PC-3 (cell line): Measurements from ENCODE around the gene SRGAP2C. TPM values are rescaled to one million over a fixed set of nuclear protein-coding genes. Genes with fewer than 3 reads are reported as not detected.
"Not testable (repeated sequence)": the region's sequence is repeated elsewhere in the genome, so short reads cannot be mapped to it uniquely, and the experiment has no call there.

ENCODE experiments used
- ATAC-seq: fragments of 200-7000 bp; cut with Tn5 transposase; 2 replicates; pipeline ENCODE4 v1.9.1; 2020; ENCODE audit warnings: mild to moderate bottlenecking, moderate library complexity
- Bru-seq: library from RNA; stranded (reverse); fragments of 400-500 nt; gene quantifications from one replicate; lab custom pipeline; 2021; lab: Mats Ljungman, UMichigan
- BruChase-seq, 2 experiments: library from RNA; stranded (reverse); fragments of 400-500 nt; gene quantifications; one replicate each; lab custom pipeline; 2021; lab: Mats Ljungman, UMichigan
- BruUV-seq: library from RNA; stranded (reverse); fragments of 400-500 nt; replicated peaks from 2 replicates; lab custom pipeline; 2021; lab: Mats Ljungman, UMichigan
- CTCF ChIA-PET: fragments of 300-600 bp; sonication (Branson Sonifier 250); formaldehyde crosslinking; loops from one replicate; lab custom pipeline; 2022; ENCODE audit warnings: antibody characterized with exemption; lab: Charles Lee
- POLR2A ChIA-PET: fragments of 300-600 bp; sonication (Branson Sonifier 250); formaldehyde crosslinking; loops from one replicate; lab custom pipeline; 2022; ENCODE audit warnings: antibody characterized with exemption; ENCODE audit not compliant: unreplicated experiment; lab: Charles Lee
- DNase-seq: peaks from one replicate; pipeline ENCODE4 v3.0.0-alpha.2; 2015
- H2AFZ ChIP-seq: fragments of 300-600 bp; sonication (generic); 2 replicates; pipeline ENCODE4 v1.6.0; 2016; ENCODE audit warnings: antibody characterized with exemption, low read length
- H3F3A ChIP-seq: fragments of 300-600 bp; sonication (generic); one replicate; pipeline ENCODE4 v1.6.0; 2017; ENCODE audit warnings: antibody characterized with exemption, low read length, control low read depth, mild to moderate bottlenecking; ENCODE audit not compliant: unreplicated experiment
- H3K27ac ChIP-seq: fragments of 300-600 bp; sonication (generic); 2 replicates; pipeline ENCODE4 v1.5.1; 2016; ENCODE audit warnings: mild to moderate bottlenecking, low read length
- H3K27me3 ChIP-seq: fragments of 300-600 bp; sonication (generic); 2 replicates; pipeline ENCODE4 v1.6.1; 2016; ENCODE audit warnings: low read length, mixed read lengths
- H3K36me3 ChIP-seq: fragments of 300-600 bp; sonication (generic); 2 replicates; pipeline ENCODE4 v1.6.1; 2016; ENCODE audit warnings: low read depth, mixed run types, low read length, mixed read lengths
- H3K4me1 ChIP-seq: fragments of 300-600 bp; sonication (generic); 2 replicates; pipeline ENCODE4 v1.5.1; 2016; ENCODE audit warnings: low read length; ENCODE audit not compliant: insufficient read depth
- H3K4me2 ChIP-seq: fragments of 300-600 bp; sonication (generic); 2 replicates; pipeline ENCODE4 v1.6.0; 2016; ENCODE audit warnings: low read length
- H3K4me3 ChIP-seq: fragments of 300-600 bp; sonication (generic); 2 replicates; pipeline ENCODE4 v1.5.1; 2016; ENCODE audit warnings: mild to moderate bottlenecking, low read length, mixed read lengths
- H3K79me2 ChIP-seq: fragments of 300-600 bp; sonication (generic); 2 replicates; pipeline ENCODE4 v1.6.1; 2017; ENCODE audit warnings: low read length, mixed read lengths
- H3K9ac ChIP-seq: fragments of 300-600 bp; sonication (generic); 2 replicates; pipeline ENCODE4 v1.6.0; 2016; ENCODE audit warnings: mild to moderate bottlenecking, low read length
- H3K9me2 ChIP-seq: fragments of 300-600 bp; sonication (generic); replicated peaks from 2 replicates; pipeline ENCODE4 v1.6.1; 2016; ENCODE audit warnings: mixed run types, low read length, mixed read lengths
- H3K9me3 ChIP-seq: fragments of 300-600 bp; sonication (generic); 2 replicates; pipeline ENCODE4 v1.6.1; 2016; ENCODE audit warnings: low read length, mixed read lengths
- H4K20me1 ChIP-seq: fragments of 300-600 bp; sonication (generic); 2 replicates; pipeline ENCODE4 v1.6.1; 2016; ENCODE audit warnings: low read length, mixed read lengths
- intact Hi-C: fragments of 100-400 bp; cut with micrococcal nuclease; formaldehyde crosslinking; loops from 2 replicates; pipeline ENCODE4 v1.9.0; 2023
- long read RNA-seq: library from polyadenylated mRNA; unstranded; transcript quantifications from one replicate; pipeline ENCODE4 v2.0.0, GENCODE V29; 2021; ENCODE audit not compliant: unreplicated experiment
- total RNA-seq: library from RNA; depleted of rRNA; stranded (reverse); fragments of >200 nt; gene quantifications from 2 replicates; pipeline ENCODE4 v1.2.3, GENCODE V29; 2014; rRNA removed

The SRGAP2C gene
- total RNA-seq (6.6 and 7.6 TPM in 2 replicates), Bru-seq, nascent RNA (percentile 62 among the genes with signal in this experiment), BruChase-seq, experiment 1, labeled RNA remaining after a 6-hour chase (percentile 51 among the genes with signal in this experiment), BruChase-seq, experiment 2, labeled RNA remaining after a 2-hour chase (percentile 52 among the genes with signal in this experiment)
- long read RNA-seq, full-length matches to known transcripts = 36 of 72 reads
- long read RNA-seq, partial matches to known transcripts = 12 of 72 reads
- long read RNA-seq, other reads (novel, unspliced or antisense) = 24 of 72 reads

- H3K4me3 ChIP-seq = peak within 1 kb of the TSS; percentile 66
- H3F3A ChIP-seq, H3K36me3 ChIP-seq, H4K20me1 ChIP-seq, BruUV-seq, H3K79me2 ChIP-seq, intact Hi-C loops, H3K4me1 ChIP-seq, H3K9me3 ChIP-seq, H3K9me2 ChIP-seq, CTCF ChIA-PET, H3K27me3 ChIP-seq, POLR2A ChIA-PET: not testable (repeated sequence)
- peak within 1 kb of the TSS; percentile 33; the same call in 1 of the 2 replicates for H3K9ac ChIP-seq
- ATAC-seq (peak; percentile 75), DNase-seq (peak; percentile 97)
- H3K4me2 ChIP-seq = peak within 1 kb of the TSS; percentile 61
- H2AFZ ChIP-seq = peak within 1 kb of the TSS; percentile 50; the same call in 1 of the 2 replicates
- H3K27ac ChIP-seq = 0 out of 2 replicates have a peak within 1 kb of the TSS, but pooled peaks have one; percentile 32
Measured at GRCh38 chr1:121184290-121185127, at the start of gene SRGAP2C, which contains the start of gene FAM72B. TSS of gene SRGAP2C (plus strand) at chr1:121184975. CDS start at chr1:121187447, 2,472 bp downstream. TSS of gene FAM72B (minus strand) at chr1:121184340. CDS start at chr1:121183489, 851 bp downstream.

DNA sequence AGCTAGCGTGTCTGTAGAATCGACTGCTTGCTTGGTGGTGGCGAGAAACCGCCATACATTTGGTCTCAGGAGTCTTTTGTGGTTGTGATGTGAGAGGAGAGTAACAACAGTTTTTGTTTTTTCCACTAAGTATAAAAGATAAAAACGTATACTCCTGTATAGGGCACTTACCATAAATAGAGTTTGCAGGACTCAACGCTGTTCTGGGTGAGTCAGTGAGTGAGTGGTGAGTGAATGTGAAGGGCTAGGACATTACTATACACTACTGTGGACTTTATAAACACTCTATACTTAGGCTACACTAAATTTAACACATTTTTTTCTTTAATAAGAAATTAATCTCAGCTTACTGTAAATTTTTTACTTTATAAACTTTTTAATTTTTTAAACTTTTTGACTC is 44.4 kb upstream of the SRGAP2C start:
- ATAC-seq, H3K4me1 ChIP-seq, CTCF ChIA-PET, H3K36me3 ChIP-seq, BruUV-seq, POLR2A ChIA-PET, H3K79me2 ChIP-seq, H3F3A ChIP-seq, H3K9ac ChIP-seq, H2AFZ ChIP-seq, H3K9me3 ChIP-seq, H3K27ac ChIP-seq, DNase-seq, H3K9me2 ChIP-seq, H3K27me3 ChIP-seq, intact Hi-C loops, H3K4me3 ChIP-seq, H3K4me2 ChIP-seq, H4K20me1 ChIP-seq: not testable (repeated sequence)

GRCh38 chr1:121148489-121149190 is 36.1 kb upstream of the SRGAP2C start:
- DNase-seq, H4K20me1 ChIP-seq, H3K9me2 ChIP-seq, H3K36me3 ChIP-seq, H3K27me3 ChIP-seq, CTCF ChIA-PET, BruUV-seq, intact Hi-C loops, H3K27ac ChIP-seq, H3K4me2 ChIP-seq, POLR2A ChIA-PET, H3K4me1 ChIP-seq, H3K4me3 ChIP-seq, H2AFZ ChIP-seq, H3K9ac ChIP-seq, H3K79me2 ChIP-seq, H3K9me3 ChIP-seq, H3F3A ChIP-seq: not testable (repeated sequence)
- peak; percentile 81 for ATAC-seq

DNA sequence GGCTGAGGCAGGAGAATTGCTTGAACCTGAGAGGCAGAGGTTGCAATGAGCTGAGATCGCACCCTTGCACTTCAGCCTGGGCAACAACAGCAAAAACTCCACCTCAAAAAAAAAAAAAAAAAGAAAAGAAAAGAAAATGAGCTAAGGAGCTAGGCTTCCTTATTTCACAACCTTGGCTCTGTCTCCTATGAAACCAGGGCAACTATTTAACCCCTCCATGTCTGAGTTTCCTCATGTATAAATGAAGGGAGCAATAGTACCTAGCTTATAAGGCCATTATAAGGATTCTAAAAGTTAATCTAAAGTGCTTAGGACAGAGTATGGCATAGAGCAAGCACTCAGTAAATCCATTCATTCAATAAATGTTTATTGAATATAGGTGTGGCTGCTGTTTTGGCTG is 33.5 kb upstream of the SRGAP2C start:
- ATAC-seq, H2AFZ ChIP-seq, intact Hi-C loops, H3K4me3 ChIP-seq, H3K9me2 ChIP-seq, H3F3A ChIP-seq, DNase-seq, CTCF ChIA-PET, H3K36me3 ChIP-seq, H3K27me3 ChIP-seq, H3K27ac ChIP-seq, BruUV-seq, POLR2A ChIA-PET, H3K9me3 ChIP-seq, H4K20me1 ChIP-seq, H3K79me2 ChIP-seq, H3K9ac ChIP-seq, H3K4me1 ChIP-seq, H3K4me2 ChIP-seq: not testable (repeated sequence)

GRCh38 chr1:121152788-121153187 is 32.0 kb upstream of the SRGAP2C start:
- H4K20me1 ChIP-seq, H3K9ac ChIP-seq, H3K4me3 ChIP-seq, BruUV-seq, H3K36me3 ChIP-seq, H3K9me3 ChIP-seq, H3F3A ChIP-seq, intact Hi-C loops, H2AFZ ChIP-seq, ATAC-seq, CTCF ChIA-PET, DNase-seq, H3K9me2 ChIP-seq, H3K4me1 ChIP-seq, H3K79me2 ChIP-seq, H3K27ac ChIP-seq, POLR2A ChIA-PET, H3K27me3 ChIP-seq, H3K4me2 ChIP-seq: not testable (repeated sequence)

DNA sequence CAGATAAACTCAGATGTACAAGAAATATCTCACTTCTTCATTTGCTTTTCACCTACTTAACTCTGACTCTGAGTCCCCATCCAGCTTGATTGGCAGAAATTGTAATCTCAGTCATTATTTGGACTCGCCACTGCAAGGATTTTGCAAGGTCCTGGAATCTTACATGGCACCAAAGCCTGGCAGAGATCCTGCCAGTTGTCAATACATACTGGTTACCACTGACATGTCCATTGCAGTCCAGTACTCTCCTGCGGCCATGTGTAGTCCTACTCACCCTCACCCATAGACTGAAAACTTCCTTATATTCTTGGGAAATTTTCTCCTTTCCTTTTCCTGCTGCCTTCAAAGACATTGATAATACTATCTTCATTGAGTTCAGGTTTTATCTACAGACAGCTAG is 30.0 kb upstream of the SRGAP2C start:
- H3K9ac ChIP-seq, BruUV-seq, DNase-seq, intact Hi-C loops, H2AFZ ChIP-seq, POLR2A ChIA-PET, H3K27me3 ChIP-seq, H3F3A ChIP-seq, H4K20me1 ChIP-seq, H3K9me3 ChIP-seq, ATAC-seq, H3K36me3 ChIP-seq, H3K4me1 ChIP-seq, H3K27ac ChIP-seq, H3K4me2 ChIP-seq, H3K79me2 ChIP-seq, H3K9me2 ChIP-seq, H3K4me3 ChIP-seq, CTCF ChIA-PET: not testable (repeated sequence)
